Right forelimb (tissue), 1 donor: ENCODE measurements around the gene COL13A1.

Source experiments
- DNase-seq: peaks from one replicate; pipeline ENCODE4 v3.0.0-alpha.2; 2018

COL13A1 gene

GRCh38 chr10:69974551-69975155, 172.9 kb downstream of the COL13A1 start:
- DNase-seq = no peak

- no peak for DNase-seq
Measured at GRCh38 chr10:69976795-69977546, 175.3 kb downstream of the COL13A1 start.

- DNase-seq = no peak
Measured at GRCh38 chr10:69979174-69979573, 177.5 kb downstream of the COL13A1 start.

- no peak for DNase-seq
Measured at GRCh38 chr10:69980672-69981071, 179.0 kb downstream of the COL13A1 start.

- no peak for DNase-seq
Measured at GRCh38 chr10:69988094-69988493, 186.4 kb downstream of the COL13A1 start.

- DNase-seq = no peak
Measured at GRCh38 chr10:69991151-69991550, 189.4 kb downstream of the COL13A1 start.

- no peak for DNase-seq
Measured at GRCh38 chr10:69994262-69994661, 192.6 kb downstream of the COL13A1 start.

GRCh38 chr10:69996611-69997010, 194.9 kb downstream of the COL13A1 start:
- DNase-seq = no peak

GRCh38 chr10:70000262-70000661, 198.6 kb downstream of the COL13A1 start:
- no peak for DNase-seq

- DNase-seq = no peak
Measured at GRCh38 chr10:70007116-70007820, 205.6 kb downstream of the COL13A1 start.
